ENCODE results near the gene DAZAP1.
A peak's percentile ranks its signal among the peaks of the same experiment; 100 is the strongest.
"Not testable (repeated sequence)": the region's sequence is repeated elsewhere in the genome, so short reads cannot be mapped to it uniquely, and the experiment has no call there.

The DAZAP1 gene

GRCh38 chr19:1471010-1471514, 63.7 kb downstream of the DAZAP1 start:
- no peak for DNase-seq (ENCODE audit: low read depth in 2 of 2, low spot score in 1 of 2)

DNA sequence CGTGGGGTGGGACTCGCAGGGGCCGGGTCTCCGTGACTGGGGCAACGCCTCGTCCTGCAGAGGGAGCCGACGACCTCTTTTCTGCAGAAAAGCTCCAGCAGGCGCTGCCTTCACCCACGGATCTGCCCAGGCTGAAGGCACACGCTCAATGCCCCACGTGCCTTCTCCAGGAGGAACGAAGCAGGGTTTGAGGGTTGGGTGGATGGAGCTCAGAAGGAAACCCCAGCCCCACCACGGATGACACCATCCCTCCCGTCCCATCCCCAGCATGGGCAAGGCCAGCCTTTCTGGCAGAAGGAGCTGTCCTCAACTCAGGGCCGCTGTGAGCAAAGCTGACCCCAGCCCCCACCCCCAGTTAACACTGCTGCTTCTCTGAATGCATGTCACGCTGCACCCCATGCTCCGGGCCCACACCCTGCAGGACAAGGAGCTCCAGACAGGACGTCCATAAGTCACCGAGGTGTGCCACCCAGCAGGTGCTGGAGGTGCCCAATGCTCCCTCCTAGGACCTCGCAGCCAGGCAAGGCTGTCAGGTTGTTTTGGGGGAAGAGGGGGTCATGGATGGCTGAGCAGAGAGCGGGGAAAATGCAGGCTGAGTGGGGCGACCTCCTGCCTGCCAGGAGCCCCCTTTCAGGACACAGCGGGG, 64.3 kb downstream of the DAZAP1 start:
- DNase-seq (ENCODE audit: low read depth in 2 of 2, low spot score in 1 of 2) = no peak

DNA sequence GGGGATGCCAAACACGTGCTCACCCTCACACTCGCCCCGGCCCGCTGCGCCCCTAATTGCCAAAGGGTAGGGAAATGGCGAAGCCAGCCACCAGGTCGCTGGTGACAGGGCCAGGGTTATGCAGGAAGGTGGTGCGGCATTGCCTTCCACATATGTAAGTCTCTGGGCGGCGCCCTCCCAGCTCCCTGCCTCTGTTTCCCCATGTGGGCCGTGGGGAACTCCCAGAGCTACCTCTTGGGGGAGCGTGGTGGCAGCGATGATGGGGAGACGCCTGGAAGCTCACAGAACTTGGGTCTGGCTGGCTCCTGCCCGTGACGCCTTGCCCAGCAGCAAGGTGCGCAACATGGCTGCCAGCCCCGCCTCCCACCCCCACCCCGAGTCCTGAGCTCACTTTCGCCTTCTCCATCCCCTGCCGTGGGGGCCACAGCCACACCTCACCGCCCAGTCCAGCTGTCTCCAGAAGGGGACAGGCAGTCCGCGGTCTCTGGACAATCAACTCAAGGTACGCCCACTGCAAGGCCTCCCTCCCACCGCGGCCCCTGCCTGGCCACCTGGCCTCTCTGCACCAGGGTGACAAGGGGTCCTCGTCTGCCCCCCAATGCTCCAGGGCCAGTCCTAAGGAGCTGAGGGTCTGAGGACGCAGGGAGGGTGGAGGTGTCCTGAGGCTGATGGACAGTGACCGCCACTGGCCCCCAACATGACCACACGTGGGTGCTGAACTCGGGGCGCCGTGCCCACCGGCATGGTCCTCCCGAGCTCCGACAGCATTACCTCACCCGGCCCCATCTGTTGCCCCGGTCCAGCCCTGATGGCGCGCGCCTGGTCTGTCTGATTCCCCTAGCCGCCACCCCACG, 65.1 kb downstream of the DAZAP1 start:
- no peak for DNase-seq (ENCODE audit: low read depth in 2 of 2, low spot score in 1 of 2)

DNA sequence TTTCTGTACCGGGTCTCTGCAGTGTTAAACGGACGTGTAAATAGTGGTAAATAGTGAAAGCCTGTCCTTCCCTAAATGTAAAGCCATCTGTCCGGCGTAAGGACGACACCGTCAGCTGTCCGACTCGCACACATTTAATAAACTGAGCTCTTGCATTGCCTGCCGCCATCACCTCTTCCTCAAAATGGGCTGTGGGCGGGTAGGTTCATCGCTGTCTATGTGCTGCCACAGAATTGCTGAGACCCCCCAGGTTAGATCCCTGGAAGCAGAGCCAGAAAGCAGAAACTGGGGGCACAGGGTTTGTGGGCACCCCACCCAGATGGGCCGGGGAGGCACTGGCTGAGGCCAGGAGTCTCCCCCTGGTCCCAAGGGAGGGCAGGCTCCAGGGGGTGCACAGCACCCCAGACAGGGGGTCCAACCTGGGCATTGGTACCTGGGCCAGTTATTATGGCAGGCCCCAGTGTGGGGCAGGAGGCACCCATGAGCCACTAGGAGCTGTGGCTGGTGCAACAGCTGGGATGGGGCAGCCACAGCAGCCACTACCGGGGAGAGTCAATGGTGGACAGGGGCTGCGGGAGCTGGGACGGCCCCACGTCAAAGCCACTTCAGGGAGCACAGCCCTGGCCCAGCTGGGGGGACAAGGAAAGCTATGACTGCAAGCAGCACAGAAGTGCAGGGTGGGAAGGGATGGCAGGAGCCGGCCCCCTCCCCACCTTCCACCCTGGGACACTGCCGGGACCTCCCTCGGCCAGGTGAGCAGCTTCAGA, 65.9 kb downstream of the DAZAP1 start:
- DNase-seq (ENCODE audit: low read depth in 2 of 2, low spot score in 1 of 2) = no peak

DNA sequence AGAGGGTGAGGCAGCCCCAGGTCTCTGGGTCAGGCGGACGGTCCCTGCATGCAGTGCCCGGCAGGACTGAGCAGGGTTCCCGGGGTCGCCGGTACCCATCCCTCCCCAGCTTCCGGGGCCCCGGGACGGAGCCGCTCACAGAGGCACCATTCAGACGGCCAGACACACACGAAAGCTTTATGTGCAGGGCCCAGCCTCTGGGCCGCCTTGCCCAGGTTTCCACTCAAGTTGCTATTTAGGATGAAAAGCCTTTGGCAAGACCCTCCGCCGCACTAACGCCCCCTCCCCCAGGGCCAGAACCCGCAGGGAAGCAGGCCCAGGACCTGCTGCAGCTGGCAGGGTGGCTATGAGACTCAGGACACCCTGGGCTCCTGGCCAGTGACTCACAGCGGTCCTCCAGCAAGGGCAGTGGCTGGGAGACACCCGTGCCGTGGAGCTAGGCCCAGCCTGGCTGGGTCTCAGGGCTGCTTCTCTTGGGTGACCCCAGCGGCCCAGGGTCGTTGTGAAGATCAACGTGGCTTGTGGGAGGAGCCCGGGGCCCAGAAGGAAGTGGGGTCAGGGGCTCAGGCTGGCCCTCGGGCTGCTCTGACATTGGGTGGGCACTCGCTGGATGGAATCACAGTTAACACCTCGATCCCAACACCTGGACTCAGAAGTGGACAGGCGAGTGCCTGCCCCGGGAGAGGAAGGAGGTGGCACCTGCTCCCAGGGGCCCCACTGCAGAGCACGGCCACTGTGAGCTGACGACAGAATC, 66.8 kb downstream of the DAZAP1 start:
- DNase-seq (ENCODE audit: low read depth in 2 of 2, low spot score in 1 of 2) = no peak

DNA sequence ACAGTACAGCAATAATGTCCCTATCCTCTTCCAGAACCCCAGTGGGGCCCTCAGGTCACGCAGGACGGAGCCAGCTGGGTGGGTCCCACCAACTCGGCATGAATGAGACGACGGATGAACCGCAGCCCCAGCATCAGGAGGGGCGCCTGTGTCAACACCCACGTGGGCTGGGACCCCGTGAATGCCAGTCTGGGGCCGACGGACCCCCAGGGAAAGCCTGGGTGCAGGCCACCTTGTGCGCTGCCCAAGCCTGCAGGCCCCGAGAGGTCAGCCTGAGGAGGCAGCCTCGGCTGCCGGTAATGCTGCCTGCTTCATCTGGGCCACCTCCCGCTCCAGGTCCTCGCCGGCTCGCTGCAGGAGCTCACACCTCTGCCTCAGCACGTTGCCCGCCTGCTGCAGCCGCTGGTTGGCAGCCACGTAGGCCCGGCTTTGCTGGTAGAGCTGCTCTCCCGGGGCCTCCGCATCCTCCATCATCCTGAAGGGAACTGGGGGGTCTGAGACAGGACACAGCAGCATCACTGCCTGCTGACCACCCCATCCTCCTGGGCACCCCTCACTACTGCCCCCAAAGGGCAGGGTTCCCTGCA, 67.5 kb downstream of the DAZAP1 start:
- DNase-seq (ENCODE audit: low read depth in 2 of 2, low spot score in 1 of 2) = no peak

DNA sequence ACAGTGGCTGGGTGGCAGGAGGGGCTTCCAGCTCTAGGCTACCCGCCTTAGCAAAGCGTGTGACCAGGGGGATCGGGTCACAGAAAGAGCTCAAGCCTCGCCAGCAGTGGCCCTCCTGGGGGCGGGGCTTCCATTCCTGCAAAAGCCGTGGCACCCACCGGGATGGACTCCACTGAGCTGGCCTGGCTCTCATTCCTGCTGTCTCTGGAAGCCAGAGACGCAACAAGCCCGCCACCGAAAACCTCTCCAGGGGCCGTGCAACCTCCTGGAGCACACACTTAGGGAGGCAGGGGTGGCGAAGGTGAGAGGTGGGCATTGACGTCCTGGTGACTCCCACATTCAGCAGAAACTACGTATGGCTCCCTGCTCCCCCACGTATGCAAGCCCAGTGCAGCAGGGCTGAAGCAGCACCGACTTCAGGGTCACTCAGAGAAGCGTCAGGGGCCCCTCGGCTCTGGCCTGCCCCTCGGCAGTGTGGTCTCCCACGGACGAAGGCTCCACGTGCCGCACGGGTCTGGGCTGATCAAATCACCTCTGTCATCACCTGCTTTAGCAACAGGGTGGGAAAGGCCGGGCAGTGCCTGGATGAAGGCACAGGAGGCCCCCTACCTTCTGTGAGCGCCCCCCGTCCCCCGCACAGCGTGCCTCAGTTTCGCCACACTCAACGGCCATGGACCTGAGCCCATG, 68.5 kb downstream of the DAZAP1 start:
- no peak for DNase-seq (ENCODE audit: low read depth in 2 of 2, low spot score in 1 of 2)

DNA sequence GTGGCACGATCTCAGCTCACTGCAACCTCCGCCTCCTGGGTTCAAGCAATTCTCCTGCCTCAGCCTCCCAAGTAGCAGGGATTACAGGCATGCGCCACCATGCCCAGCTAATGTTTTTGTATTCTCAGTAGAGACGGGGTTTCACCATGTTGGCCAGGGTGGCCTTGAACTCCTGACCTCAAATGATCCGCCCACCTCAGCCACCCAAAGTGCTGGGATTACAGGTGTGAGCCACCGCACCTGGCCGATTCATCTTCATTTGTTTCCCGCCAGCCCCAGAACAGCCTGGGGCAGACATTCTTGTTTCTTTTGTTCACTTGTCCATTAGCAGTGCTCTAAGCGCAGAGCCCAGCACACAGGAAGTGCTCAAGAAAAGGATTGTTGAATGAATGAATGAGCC, 69.7 kb downstream of the DAZAP1 start:
- not testable (repeated sequence) for DNase-seq (ENCODE audit: low read depth in 2 of 2, low spot score in 1 of 2)

DNA sequence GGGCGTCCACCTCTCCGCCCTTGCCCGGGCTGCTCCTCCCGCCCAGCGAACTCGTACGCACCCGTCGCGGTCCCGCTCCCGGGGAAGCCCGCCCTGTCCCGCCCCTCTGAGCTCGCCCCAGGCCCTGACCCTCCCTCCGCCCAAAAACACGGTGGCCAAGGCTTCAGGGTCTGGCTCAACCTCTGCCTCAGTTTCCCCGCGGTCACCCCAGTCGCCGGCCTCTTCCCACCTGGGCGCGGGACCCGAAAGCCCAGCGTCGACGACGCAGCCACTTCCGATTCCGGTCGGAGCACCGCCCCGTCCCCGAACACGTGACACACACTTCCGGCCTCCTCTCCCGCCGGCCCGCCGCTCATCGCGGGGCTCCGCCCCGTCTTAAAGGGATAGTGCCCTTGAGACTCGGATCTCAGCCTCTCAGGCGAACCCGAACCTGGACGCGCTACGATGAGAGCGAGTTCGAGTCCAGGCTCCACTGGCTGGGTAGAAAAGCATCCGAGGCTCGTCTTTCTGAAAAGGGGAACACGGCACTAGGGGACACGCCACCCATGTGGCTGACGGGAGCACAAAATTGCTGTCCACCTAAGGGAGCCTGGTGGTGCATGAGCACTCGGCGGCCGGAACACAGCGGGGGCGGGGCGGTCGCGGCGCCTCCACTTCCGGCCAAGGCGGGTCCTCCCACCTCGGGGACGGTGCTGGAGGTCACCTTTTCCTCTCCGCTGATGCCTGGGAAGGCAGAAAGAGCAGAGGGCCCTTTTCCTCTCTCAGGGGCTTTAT, 71.7 kb downstream of the DAZAP1 start, which contains the start of gene C19orf25:
C19orf25 (minus strand) TSS at position 282 of the 774 bp plus-strand sequence. CDS start 312 bp downstream, outside the sequence.
- DNase-seq (ENCODE audit: low read depth in 2 of 2, low spot score in 1 of 2) = peak; percentile 77 to 83

GRCh38 chr19:1481224-1481892, 74.0 kb downstream of the DAZAP1 start:
- DNase-seq (ENCODE audit: low read depth in 2 of 2, low spot score in 1 of 2) = no peak

- DNase-seq (ENCODE audit: low read depth in 2 of 2, low spot score in 1 of 2) = no peak
These were observed 74.5 kb downstream of the DAZAP1 start for GRCh38 chr19:1481893-1482360.

DNA sequence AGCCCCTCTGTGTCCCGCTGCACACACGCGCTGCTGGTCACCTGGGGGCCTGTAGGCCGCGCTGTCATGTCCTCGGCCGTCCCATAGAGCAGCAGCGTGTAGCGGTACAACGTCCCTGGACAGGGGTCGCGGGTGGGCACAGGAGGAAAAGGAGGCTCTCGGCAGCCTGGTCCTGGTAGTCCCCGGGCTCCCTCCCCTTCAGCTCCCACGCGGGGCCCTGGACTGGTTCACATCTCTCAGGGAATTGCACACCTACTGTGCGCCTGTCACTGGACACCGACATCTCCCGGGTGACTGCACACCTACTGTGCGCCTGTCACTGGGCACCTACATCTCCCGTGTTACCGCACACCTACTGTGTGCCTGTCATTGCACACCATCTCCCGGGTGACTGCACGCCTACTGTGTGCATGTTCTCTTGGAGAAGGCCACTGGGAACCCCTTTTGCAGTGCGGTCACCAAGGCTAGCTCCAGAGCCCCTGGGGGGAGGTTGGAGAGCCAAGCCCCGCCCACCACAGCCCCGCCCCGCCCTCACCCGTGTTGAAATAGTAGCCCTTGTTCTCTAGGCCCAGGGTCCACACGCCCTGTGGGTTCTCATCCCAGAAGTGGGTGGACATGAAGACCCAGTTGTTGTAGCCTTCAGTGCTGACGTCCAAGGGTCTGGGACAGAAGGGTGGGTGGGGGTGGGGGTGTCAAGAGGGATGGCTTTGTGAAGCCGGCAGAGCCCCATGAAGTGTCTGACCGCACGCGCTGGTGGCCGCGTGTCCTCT, 75.2 kb downstream of the DAZAP1 start:
- DNase-seq (ENCODE audit: low read depth in 2 of 2, low spot score in 1 of 2) = no peak

- no peak for DNase-seq (ENCODE audit: low read depth in 2 of 2, low spot score in 1 of 2)
These were observed 76.0 kb downstream of the DAZAP1 start for GRCh38 chr19:1483131-1483978.

DNA sequence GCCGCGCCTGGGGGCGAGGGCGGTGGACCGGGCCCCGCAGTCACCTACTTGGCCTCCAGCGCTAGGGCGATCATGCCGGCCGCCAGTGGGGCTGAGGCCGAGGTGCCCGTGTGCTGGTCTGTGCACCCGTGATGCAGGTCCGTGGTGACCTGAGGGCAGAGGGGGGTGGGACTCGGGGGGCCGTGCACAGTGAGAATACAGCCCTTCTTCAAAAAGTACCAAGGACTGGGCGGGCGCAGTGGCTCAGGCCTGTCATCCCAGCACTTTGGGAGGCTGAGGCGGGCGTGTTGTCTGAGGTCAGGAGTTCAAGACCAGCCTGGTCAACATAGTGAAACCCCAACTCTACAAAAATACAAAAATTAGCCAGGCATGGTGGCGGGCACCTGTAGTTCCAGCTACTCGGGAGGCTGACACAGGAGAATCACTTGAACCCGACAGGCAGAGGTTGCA, 76.6 kb downstream of the DAZAP1 start:
- no peak for DNase-seq (ENCODE audit: low read depth in 2 of 2, low spot score in 1 of 2)
